B cell (primary cell): ENCODE results near the gene SLC1A2. TPM values are rescaled to one million over a fixed set of nuclear protein-coding genes. Genes with fewer than 3 reads are reported as not detected.

Experiments
- ATAC-seq: fragments of 200-7000 bp; cut with Tn5 transposase; one replicate; pipeline ENCODE4 v1.10.0; 2021; ENCODE audit warnings: low read depth, mild to moderate bottlenecking, moderate number of reproducible peaks, moderate library complexity
- CTCF ChIA-PET: fragments of 350-600 bp; sonication (Branson Sonifier 250); formaldehyde crosslinking; loops from one replicate; lab custom pipeline; 2021; ENCODE audit warnings: antibody characterized with exemption, inconsistent platforms; lab: Charles Lee
- POLR2A ChIA-PET: fragments of 350-600 bp; sonication (Branson Sonifier 250); formaldehyde crosslinking; loops from one replicate; lab custom pipeline; 2021; ENCODE audit warnings: antibody characterized with exemption; lab: Charles Lee
- DNase-seq: peaks from one replicate; pipeline ENCODE4 v3.0.0; 2013
- H2AFZ ChIP-seq: 2 replicates; pipeline ENCODE4 v1.6.1; 2012; ENCODE audit warnings: mild to moderate bottlenecking, low read depth, low read length; ENCODE audit not compliant: insufficient read depth, poor library complexity, severe bottlenecking
- H3K27ac ChIP-seq, 2 donors: 1 replicate in 1 of 2; 2 replicates in 1 of 2; pipeline ENCODE4 v1.5.1; 2012 to 2013; ENCODE audit warnings: low read length in 2 of 2, mild to moderate bottlenecking in 2 of 2, moderate library complexity in 1 of 2
- H3K27me3 ChIP-seq, 4 experiments: fragments of 200-600 bp in 1 of 4; sonication (generic) in 1 of 4; replicated peaks in 1 of 4; 1 replicate in 2 of 4; 2 replicates in 2 of 4; pipeline versions ENCODE4 v1.6.1 to v1.7.0; 2013 to 2016; ENCODE audit warnings: low read length in 3 of 4, mild to moderate bottlenecking in 2 of 4, mixed read lengths in 1 of 4, moderate library complexity in 1 of 4; ENCODE audit not compliant: insufficient read depth in 4 of 4, control insufficient read depth in 3 of 4; ENCODE audit errors: control extremely low read depth in 1 of 4
- H3K36me3 ChIP-seq, 2 experiments: replicated peaks in 1 of 2; 1 replicate in 1 of 2; 2 replicates in 1 of 2; pipeline versions ENCODE4 v1.6.1 to v1.7.1; 2013; ENCODE audit warnings: low read length in 1 of 2; ENCODE audit not compliant: insufficient read depth in 2 of 2, control insufficient read depth in 1 of 2; ENCODE audit errors: control extremely low read depth in 1 of 2, extremely low read depth in 1 of 2
- H3K4me1 ChIP-seq, 2 donors: fragments of 200-600 bp in 1 of 2; sonication (generic) in 1 of 2; 1 replicate in 1 of 2; 2 replicates in 1 of 2; pipeline versions ENCODE4 v1.5.1 to v1.6.1; 2013 to 2017; ENCODE audit warnings: low read length in 2 of 2; ENCODE audit not compliant: control insufficient read depth in 2 of 2, insufficient read depth in 2 of 2
- H3K4me2 ChIP-seq: replicated peaks from 2 replicates; pipeline ENCODE3; 2012; ENCODE audit warnings: mild to moderate bottlenecking, low read depth, low read length; ENCODE audit not compliant: poor library complexity, severe bottlenecking
- H3K4me3 ChIP-seq, 5 experiments: fragments of 200-600 bp in 1 of 5; sonication (generic) in 1 of 5; 1 replicate in 3 of 5; 2 replicates in 2 of 5; pipeline versions ENCODE4 v1.5.1 to v1.7.0; 2011 to 2016; ENCODE audit warnings: low read length in 4 of 5, mild to moderate bottlenecking in 4 of 5, low read depth in 2 of 5, control low read depth in 1 of 5, moderate library complexity in 1 of 5; ENCODE audit not compliant: insufficient read depth in 1 of 5; ENCODE audit errors: control extremely low read depth in 1 of 5, extremely low read depth in 1 of 5
- H3K79me2 ChIP-seq: fragments of 200-600 bp; sonication (generic); one replicate; pipeline ENCODE4 v1.6.0; 2016; ENCODE audit warnings: low read length; ENCODE audit not compliant: control insufficient read depth, insufficient read depth
- H3K9ac ChIP-seq: fragments of 200-600 bp; sonication (generic); 2 replicates; pipeline ENCODE4 v1.6.1; 2017; ENCODE audit warnings: mild to moderate bottlenecking, low read length, moderate library complexity
- H3K9me3 ChIP-seq, 3 donors: one replicate each; pipeline versions ENCODE4 v1.6.1 to v1.7.1; 2013; ENCODE audit warnings: low read length in 2 of 3; ENCODE audit not compliant: control insufficient read depth in 2 of 3, insufficient read depth in 1 of 3; ENCODE audit errors: control extremely low read depth in 1 of 3
- H4K20me1 ChIP-seq: 2 replicates; pipeline ENCODE4 v1.6.0; 2012; ENCODE audit warnings: mild to moderate bottlenecking, low read length; ENCODE audit not compliant: insufficient read depth, control insufficient read depth, poor library complexity, severe bottlenecking
- H3K27ac Mint-ChIP-seq: one replicate; pipeline ENCODE4 v1.8.0; 2021; ENCODE audit warnings: mixed read lengths
- H3K27me3 Mint-ChIP-seq: one replicate; pipeline ENCODE4 v1.8.0; 2021; ENCODE audit warnings: mixed read lengths
- H3K4me1 Mint-ChIP-seq: one replicate; pipeline ENCODE4 v1.8.0; 2021; ENCODE audit warnings: mixed read lengths
- H3K4me3 Mint-ChIP-seq: one replicate; pipeline ENCODE4 v1.8.0; 2021; ENCODE audit warnings: mixed read lengths
- H3K9me3 Mint-ChIP-seq: one replicate; pipeline ENCODE4 v1.8.0; 2022; ENCODE audit warnings: mixed read lengths; ENCODE audit not compliant: insufficient read depth
- CTCF ChIP-seq: fragments of 200-600 bp; IDR thresholded peaks from one replicate; pipeline ENCODE4 v1.8.0; 2022; ENCODE audit warnings: antibody characterized with exemption, mild to moderate bottlenecking
- EZH2 ChIP-seq: IDR thresholded peaks from 2 replicates; pipeline ENCODE4 v1.6.1; 2012; ENCODE audit warnings: borderline replicate concordance, low read depth, mild to moderate bottlenecking, moderate library complexity, low read length; ENCODE audit not compliant: insufficient read depth, poor library complexity, severe bottlenecking
- WGBS: methylation state at CpG from one replicate; pipeline ENCODE4 v1.1.5; 2013; ENCODE audit warnings: missing lambda C conversion rate; ENCODE audit not compliant: insufficient coverage; 5-methylcytosine and 5-hydroxymethylcytosine counted together
- intact Hi-C: fragments of 100-400 bp; cut with micrococcal nuclease; formaldehyde crosslinking; loops from one replicate; pipeline ENCODE4 v1.10.0; 2022
- polyA plus RNA-seq: library from polyadenylated mRNA; depleted of rRNA; stranded (reverse); fragments of >200 nt; gene quantifications from 2 replicates; pipeline ENCODE4 v1.2.3, GENCODE V29; 2012
- total RNA-seq, 2 donors: library from RNA; stranded (reverse); fragments of 120-200 nt in 1 of 2; gene quantifications; 1 replicate in 1 of 2; 2 replicates in 1 of 2; pipeline versions ENCODE4 v1.2.3 to v1.2.4, GENCODE V29; 2013 to 2022

Gene SLC1A2
- total and polyA plus RNA-seq, 2 donors (not counting 1 experiment from before 2014, with no cell fraction given), result not detected

GRCh38 chr11:35461917-35462538, 42.7 kb upstream of the SLC1A2 start:
- no peak overlapping the region for H3K4me3 ChIP-seq
- H3K27me3 ChIP-seq, result peaks cover 0 to 10% (median 2%) of the 10 kb centered on the region in 4 experiments
- no peaks in the 10 kb centered on the region for H3K36me3 ChIP-seq
- TF ChIP-seq CTCF (no peak), EZH2 (no peak)
- no peak overlapping the region for H3K9ac ChIP-seq
- H4K20me1 ChIP-seq, result no peaks in the 10 kb centered on the region
- Mint-ChIP-seq H3K9me3 (no peaks in the 10 kb centered on the region), H3K27me3 (peaks cover 45% of the 10 kb centered on the region), H3K4me1 (no peaks in the 10 kb centered on the region), H3K27ac (no peak overlapping the region), H3K4me3 (no peak overlapping the region)
- H3K9me3 ChIP-seq, result peaks cover 0 to 5% (median 0%) of the 10 kb centered on the region in 3 donors
- H3K4me2 ChIP-seq, result no peak overlapping the region
- intact Hi-C loops, result no loop called here
- H2AFZ ChIP-seq, result no peak overlapping the region
- ATAC-seq, result no peak
- H3K79me2 ChIP-seq, result no peaks in the 10 kb centered on the region
- no peak overlapping the region for H3K27ac ChIP-seq
- no peaks in the 10 kb centered on the region for H3K4me1 ChIP-seq
- DNase-seq, result no peak
- POLR2A ChIA-PET, result no interaction called here
- WGBS, result 89% methylated on average over 1 of the region's 2 CpGs
- CTCF ChIA-PET, result no interaction called here

- intact Hi-C loops, result no loop called here
- Histone ChIP-seq H3K79me2 (no peaks in the 10 kb centered on the region), H3K9ac (no peak overlapping the region), H3K4me1 (no peaks in the 10 kb centered on the region), H3K27ac (no peak overlapping the region), H2AFZ (no peak overlapping the region), H3K27me3 (peaks cover 0 to 10% (median 2%) of the 10 kb centered on the region in 4 experiments), H3K9me3 (peaks cover 0 to 5% (median 0%) of the 10 kb centered on the region in 3 donors), H3K4me3 (no peak overlapping the region), H4K20me1 (no peaks in the 10 kb centered on the region), H3K36me3 (no peaks in the 10 kb centered on the region), H3K4me2 (no peak overlapping the region)
- no peak for DNase-seq
- H3K4me1 Mint-ChIP-seq, result no peaks in the 10 kb centered on the region
- ATAC-seq, result no peak
- H3K4me3 Mint-ChIP-seq, result no peak overlapping the region
- no peaks in the 10 kb centered on the region for H3K9me3 Mint-ChIP-seq
- POLR2A ChIA-PET, result no interaction called here
- H3K27me3 Mint-ChIP-seq, result peaks cover 37% of the 10 kb centered on the region
- H3K27ac Mint-ChIP-seq, result no peak overlapping the region
- WGBS, result 100% methylated on average over 1 of the region's 1 CpG
- TF ChIP-seq EZH2, result no peak
- TF ChIP-seq CTCF, result no peak
- CTCF ChIA-PET, result no interaction called here
Observed at GRCh38 chr11:35459489-35459888, 40.1 kb upstream of the SLC1A2 start.
